ENCODE data around the gene CEBPB.

- TF ChIP-seq POLR2A (IDR thresholded peaks at IDR 0.05; ENCODE audit: low read depth) (no peak), CTCF (IDR thresholded peaks at IDR 0.05) (no peak), POLR2AphosphoS5 (IDR thresholded peaks at IDR 0.05) (no peak), EP300 (IDR thresholded peaks at IDR 0.05) (no peak)
Measured at GRCh38 chr20:50195524-50196120, 5.0 kb downstream of the CEBPB start.

Data from esophagus muscularis mucosa (tissue), 4 donors.